NB4 (cell line): ENCODE measurements around the gene GOLGA7B.

Experiments used
- CTCF ChIP-seq: IDR thresholded peaks from one replicate; pipeline ENCODE4 v1.5.1; 2012; ENCODE audit warnings: low read depth, low read length
- MAX ChIP-seq: IDR thresholded peaks from 2 replicates; pipeline ENCODE4 v1.6.1; 2011; ENCODE audit warnings: low read depth, low read length
- MYC ChIP-seq: IDR thresholded peaks from 2 replicates; pipeline ENCODE4 v1.6.1; 2011; ENCODE audit warnings: low read depth, low read length
- POLR2A ChIP-seq: IDR thresholded peaks from 2 replicates; pipeline ENCODE4 v1.6.1; 2011; ENCODE audit warnings: mild to moderate bottlenecking; ENCODE audit not compliant: insufficient read length; ENCODE audit errors: extremely low read depth

- no peak for TF ChIP-seq MAX
- TF ChIP-seq CTCF, result no peak
- no peak for TF ChIP-seq POLR2A
- TF ChIP-seq MYC, result no peak
Measured at GRCh38 chr10:97801422-97801821, 48.2 kb upstream of the GOLGA7B start.
